GM12873 (cell line): ENCODE data around the gene BMERB1.

Source experiments
- TF ChIP-seq, protein P1 (sequence below): IDR thresholded peaks from 2 replicates; pipeline ENCODE4 v1.5.1; 2012; ENCODE audit warnings: low read depth, mild to moderate bottlenecking, moderate library complexity, low read length, control low read depth; ENCODE audit not compliant: insufficient read depth; ENCODE audit errors: missing control alignments

The BMERB1 gene

DNA sequence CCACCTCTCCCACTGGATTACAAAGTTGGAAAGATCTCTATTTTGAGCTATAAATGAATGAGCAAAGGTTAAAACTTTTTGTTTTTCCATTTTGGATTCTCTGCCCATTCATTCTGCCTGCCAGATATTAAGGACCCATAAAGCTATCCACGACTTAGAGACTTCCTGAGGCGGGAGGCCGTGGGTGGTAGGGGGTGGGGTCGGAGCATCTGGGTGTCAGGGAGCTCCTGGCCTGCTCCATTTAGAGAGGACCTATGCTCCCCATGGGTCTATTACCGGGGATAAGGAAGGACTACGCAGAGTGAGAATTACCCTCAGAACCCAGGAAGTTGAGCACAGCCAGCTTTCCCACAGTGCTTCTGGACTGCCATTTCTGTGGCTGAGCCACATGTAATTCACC lies 162.7 kb downstream of the BMERB1 start:
- TF ChIP-seq, protein P1, sequence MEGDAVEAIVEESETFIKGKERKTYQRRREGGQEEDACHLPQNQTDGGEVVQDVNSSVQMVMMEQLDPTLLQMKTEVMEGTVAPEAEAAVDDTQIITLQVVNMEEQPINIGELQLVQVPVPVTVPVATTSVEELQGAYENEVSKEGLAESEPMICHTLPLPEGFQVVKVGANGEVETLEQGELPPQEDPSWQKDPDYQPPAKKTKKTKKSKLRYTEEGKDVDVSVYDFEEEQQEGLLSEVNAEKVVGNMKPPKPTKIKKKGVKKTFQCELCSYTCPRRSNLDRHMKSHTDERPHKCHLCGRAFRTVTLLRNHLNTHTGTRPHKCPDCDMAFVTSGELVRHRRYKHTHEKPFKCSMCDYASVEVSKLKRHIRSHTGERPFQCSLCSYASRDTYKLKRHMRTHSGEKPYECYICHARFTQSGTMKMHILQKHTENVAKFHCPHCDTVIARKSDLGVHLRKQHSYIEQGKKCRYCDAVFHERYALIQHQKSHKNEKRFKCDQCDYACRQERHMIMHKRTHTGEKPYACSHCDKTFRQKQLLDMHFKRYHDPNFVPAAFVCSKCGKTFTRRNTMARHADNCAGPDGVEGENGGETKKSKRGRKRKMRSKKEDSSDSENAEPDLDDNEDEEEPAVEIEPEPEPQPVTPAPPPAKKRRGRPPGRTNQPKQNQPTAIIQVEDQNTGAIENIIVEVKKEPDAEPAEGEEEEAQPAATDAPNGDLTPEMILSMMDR = no peak

DNA sequence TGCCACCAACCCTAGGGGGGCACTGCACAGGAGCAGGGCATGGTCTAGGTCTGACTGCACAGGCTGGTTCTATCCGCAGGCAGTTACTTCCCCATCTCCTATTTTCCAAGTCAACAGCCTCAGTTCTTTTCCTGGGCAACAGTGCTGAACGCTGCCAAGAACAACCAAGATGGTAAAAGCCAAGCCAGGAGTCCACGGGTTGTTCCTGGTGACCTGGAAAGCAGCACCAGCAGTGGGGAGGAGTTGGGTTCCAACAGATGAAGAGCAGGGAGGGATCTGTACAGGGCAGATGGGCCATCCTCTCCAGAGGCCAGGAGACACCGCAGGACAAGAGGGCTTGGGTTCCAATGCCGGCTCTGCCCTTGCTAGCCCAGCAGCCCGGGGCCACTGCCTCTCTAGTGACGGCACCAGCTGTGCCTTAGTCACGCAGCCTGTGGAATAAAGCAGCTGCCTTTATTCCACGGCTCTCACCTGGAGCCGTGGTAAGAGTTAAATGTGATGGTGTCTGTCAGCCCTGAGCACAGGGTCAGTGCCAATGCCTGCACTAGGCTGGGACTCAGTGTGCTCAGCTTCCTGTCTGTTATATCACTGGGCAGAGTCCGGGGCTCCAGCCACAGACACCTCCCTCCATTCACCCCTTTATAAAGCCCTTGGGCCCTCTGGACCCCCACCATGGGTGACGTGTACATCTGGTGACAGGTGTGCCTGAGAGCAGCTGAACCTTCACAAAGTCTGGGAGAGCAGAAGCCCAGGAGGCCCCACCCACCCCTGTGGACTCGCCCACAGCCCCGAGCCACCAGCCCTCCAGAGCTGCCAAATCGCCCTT lies 163.6 kb downstream of the BMERB1 start:
- TF ChIP-seq, protein P1 = no peak

GRCh38 chr16:15598648-15599190 lies 164.3 kb downstream of the BMERB1 start:
- TF ChIP-seq, protein P1 = no peak

- TF ChIP-seq, protein P1 = no peak
Measured at GRCh38 chr16:15599303-15600070, 165.1 kb downstream of the BMERB1 start.

GRCh38 chr16:15601212-15601879 lies 167.0 kb downstream of the BMERB1 start:
- TF ChIP-seq, protein P1 = no peak

DNA sequence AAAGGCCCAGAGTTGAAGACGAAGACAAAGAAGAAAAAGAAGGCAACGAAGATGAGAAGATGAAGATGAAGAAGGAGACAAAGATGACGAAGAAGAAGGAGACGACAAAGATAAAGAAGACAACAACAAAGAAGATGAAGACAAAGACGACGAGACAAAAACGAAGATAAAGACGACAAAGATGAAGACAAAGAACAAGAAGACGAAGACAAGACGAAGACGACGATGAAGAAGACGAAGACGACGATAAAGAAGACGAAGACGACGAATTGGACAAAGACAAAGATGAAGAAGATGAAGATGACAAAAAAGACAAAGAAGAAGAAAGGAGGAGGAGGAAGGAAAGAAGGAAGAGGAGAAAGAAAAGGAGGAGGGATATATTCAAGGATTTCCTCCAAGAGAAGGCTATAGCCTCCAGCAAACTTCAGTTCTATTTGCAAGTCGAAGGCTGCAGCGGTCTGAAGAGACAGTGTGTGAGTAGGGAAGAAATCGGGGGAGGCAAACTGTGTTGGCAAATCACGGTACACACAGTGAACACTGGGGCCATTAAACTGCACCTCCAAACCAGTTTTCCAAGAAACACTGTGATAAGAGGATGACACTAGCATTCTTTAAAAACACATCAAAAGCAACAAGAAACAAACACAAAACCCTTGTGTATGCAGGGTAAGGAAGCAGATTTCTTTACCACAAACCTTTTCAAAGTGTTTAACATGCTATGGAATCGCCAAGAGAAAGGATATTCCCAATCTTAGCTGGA lies 168.1 kb downstream of the BMERB1 start:
- TF ChIP-seq, protein P1 = no peak
